Measurements from ENCODE around the gene FXYD4.

GRCh38 chr10:43401627-43402026 lies 30.2 kb downstream of the FXYD4 start:
- TF ChIP-seq CTCF (IDR thresholded peaks at IDR 0.05; ENCODE audit: insufficient read depth, low read length) (no peak), GABPA (IDR thresholded peaks at IDR 0.05; ENCODE audit: low read depth) (no peak), POLR2AphosphoS5 (IDR thresholded peaks at IDR 0.05; ENCODE audit: low read depth) (no peak; the same call in 1 of the 2 replicates), SPI1 (IDR thresholded peaks at IDR 0.05; ENCODE audit: borderline replicate concordance, low read depth) (no peak)
- TF ChIP-seq, protein P1, sequence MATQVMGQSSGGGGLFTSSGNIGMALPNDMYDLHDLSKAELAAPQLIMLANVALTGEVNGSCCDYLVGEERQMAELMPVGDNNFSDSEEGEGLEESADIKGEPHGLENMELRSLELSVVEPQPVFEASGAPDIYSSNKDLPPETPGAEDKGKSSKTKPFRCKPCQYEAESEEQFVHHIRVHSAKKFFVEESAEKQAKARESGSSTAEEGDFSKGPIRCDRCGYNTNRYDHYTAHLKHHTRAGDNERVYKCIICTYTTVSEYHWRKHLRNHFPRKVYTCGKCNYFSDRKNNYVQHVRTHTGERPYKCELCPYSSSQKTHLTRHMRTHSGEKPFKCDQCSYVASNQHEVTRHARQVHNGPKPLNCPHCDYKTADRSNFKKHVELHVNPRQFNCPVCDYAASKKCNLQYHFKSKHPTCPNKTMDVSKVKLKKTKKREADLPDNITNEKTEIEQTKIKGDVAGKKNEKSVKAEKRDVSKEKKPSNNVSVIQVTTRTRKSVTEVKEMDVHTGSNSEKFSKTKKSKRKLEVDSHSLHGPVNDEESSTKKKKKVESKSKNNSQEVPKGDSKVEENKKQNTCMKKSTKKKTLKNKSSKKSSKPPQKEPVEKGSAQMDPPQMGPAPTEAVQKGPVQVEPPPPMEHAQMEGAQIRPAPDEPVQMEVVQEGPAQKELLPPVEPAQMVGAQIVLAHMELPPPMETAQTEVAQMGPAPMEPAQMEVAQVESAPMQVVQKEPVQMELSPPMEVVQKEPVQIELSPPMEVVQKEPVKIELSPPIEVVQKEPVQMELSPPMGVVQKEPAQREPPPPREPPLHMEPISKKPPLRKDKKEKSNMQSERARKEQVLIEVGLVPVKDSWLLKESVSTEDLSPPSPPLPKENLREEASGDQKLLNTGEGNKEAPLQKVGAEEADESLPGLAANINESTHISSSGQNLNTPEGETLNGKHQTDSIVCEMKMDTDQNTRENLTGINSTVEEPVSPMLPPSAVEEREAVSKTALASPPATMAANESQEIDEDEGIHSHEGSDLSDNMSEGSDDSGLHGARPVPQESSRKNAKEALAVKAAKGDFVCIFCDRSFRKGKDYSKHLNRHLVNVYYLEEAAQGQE (IDR thresholded peaks at IDR 0.05; ENCODE audit: insufficient replicate concordance, low read depth) = no peak
